ENCODE measurements around the gene PDS5B. TPM values are rescaled to one million over a fixed set of nuclear protein-coding genes. Genes with fewer than 3 reads are reported as not detected.

Gene PDS5B
- total and polyA plus RNA-seq, 4 donors, result 3.6 to 24.3 (median 12.9) TPM

DNA sequence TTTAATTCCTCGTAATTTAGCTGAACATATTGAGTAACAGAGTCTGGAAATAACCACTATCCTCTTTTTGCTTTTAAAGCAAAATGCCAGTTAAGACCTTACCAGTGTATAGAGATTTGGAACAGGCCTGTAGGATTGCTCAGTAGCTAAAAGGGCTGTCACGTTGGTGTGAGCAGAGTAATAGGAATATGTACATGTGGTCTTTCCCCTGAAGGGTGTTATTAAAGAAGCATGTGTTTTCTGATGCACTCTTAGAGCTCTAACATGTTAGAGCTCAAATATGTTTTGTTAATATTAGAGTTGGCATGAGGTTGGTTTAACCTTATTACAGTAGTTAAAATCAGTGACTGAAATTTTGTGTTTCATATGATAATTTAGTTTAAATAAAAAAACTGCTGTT, 172.9 kb downstream of the PDS5B start (continued):
- TF ChIP-seq, protein P1, sequence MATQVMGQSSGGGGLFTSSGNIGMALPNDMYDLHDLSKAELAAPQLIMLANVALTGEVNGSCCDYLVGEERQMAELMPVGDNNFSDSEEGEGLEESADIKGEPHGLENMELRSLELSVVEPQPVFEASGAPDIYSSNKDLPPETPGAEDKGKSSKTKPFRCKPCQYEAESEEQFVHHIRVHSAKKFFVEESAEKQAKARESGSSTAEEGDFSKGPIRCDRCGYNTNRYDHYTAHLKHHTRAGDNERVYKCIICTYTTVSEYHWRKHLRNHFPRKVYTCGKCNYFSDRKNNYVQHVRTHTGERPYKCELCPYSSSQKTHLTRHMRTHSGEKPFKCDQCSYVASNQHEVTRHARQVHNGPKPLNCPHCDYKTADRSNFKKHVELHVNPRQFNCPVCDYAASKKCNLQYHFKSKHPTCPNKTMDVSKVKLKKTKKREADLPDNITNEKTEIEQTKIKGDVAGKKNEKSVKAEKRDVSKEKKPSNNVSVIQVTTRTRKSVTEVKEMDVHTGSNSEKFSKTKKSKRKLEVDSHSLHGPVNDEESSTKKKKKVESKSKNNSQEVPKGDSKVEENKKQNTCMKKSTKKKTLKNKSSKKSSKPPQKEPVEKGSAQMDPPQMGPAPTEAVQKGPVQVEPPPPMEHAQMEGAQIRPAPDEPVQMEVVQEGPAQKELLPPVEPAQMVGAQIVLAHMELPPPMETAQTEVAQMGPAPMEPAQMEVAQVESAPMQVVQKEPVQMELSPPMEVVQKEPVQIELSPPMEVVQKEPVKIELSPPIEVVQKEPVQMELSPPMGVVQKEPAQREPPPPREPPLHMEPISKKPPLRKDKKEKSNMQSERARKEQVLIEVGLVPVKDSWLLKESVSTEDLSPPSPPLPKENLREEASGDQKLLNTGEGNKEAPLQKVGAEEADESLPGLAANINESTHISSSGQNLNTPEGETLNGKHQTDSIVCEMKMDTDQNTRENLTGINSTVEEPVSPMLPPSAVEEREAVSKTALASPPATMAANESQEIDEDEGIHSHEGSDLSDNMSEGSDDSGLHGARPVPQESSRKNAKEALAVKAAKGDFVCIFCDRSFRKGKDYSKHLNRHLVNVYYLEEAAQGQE (IDR thresholded peaks at IDR 0.05), result no peak

DNA sequence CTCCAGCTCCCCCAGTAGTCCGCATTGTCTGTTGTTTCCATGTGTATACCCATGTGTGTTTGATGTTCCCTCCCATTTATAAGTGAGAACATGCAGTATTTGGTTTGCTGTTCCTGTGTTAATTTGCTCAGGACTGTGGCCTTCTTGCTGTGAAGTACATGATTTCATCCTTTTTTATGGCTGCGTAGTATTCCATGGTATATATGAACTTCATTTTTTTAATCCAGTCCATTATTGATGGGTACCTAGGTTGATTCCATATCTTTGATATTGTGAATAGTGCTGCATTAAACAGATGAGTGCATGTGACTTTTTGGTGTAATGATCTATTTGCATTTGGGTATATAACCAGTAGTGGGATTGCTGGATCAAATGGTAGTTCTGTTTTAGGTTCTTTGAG, 175.2 kb downstream of the PDS5B start:
- H3K9ac ChIP-seq (ENCODE audit: low read depth in 1 of 2, low read length in 2 of 2), result no peak overlapping the region
- no peaks in the 10 kb centered on the region for H3K27me3 ChIP-seq (ENCODE audit: control insufficient read depth in 4 of 4, insufficient read depth in 4 of 4, low read length in 3 of 4)
- peaks cover 0 to 24% (median 21%) of the 10 kb centered on the region in 4 donors for H3K36me3 ChIP-seq (ENCODE audit: control insufficient read depth in 4 of 4, insufficient read depth in 3 of 4, low read depth in 1 of 4, low read length in 3 of 4)
- no peak for TF ChIP-seq RAD21 (IDR thresholded peaks at IDR 0.05)
- peaks cover 0 to 2% (median 0%) of the 10 kb centered on the region in 4 donors for H3K4me1 ChIP-seq (ENCODE audit: control insufficient read depth in 4 of 4, insufficient read depth in 4 of 4, low read length in 3 of 4)
- H3K27ac ChIP-seq (ENCODE audit: low read depth in 1 of 2, low read length in 2 of 2), result no peak overlapping the region
- no peak overlapping the region for H3K4me3 ChIP-seq (ENCODE audit: low read depth in 1 of 3, low read length in 3 of 3)
- no peaks in the 10 kb centered on the region for H3K9me3 ChIP-seq (ENCODE audit: control insufficient read depth in 4 of 4, low read length in 3 of 4)
- DNase-seq (ENCODE audit: low spot score), result no peak
- WGBS, result over 99% methylated on average over 2 of the region's 2 CpGs

DNA sequence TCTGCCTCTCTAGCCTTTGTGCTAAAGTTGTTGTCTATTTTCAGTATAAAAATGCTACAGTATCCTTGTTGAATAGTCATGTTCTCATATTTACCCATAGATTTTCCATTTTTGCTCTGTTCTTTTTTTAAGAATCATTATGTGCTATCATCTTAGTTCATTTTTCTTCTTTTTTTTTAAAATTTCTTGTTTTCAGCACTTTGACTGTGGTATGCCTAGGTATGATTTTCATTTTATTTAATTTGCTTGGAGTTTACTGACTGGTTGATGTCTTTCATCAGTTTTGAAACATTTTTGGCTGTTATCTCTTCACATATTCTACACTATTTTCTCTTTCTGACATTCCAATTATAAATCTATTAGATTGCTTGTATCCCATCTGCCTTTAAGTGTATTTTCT, 192.9 kb downstream of the PDS5B start:
- TF ChIP-seq NR2F2 (IDR thresholded peaks at IDR 0.05) (no peak), YY1 (IDR thresholded peaks at IDR 0.05) (no peak), FOXA2 (IDR thresholded peaks at IDR 0.05) (no peak), RAD21 (IDR thresholded peaks at IDR 0.05) (no peak), GABPA (IDR thresholded peaks at IDR 0.05 in 1 of 2, conservative IDR thresholded peaks at IDR 0.05 in 1 of 2) (no peak), RXRA (IDR thresholded peaks at IDR 0.05) (no peak), EGR1 (IDR thresholded peaks at IDR 0.05; ENCODE audit: low read depth in 2 of 2) (no peak), SP1 (IDR thresholded peaks at IDR 0.05) (no peak), JUND (IDR thresholded peaks at IDR 0.05) (no peak), TAF1 (conservative IDR thresholded peaks at IDR 0.05) (no peak), HNF4A (conservative IDR thresholded peaks at IDR 0.05) (no peak), HNF4G (IDR thresholded peaks at IDR 0.05) (no peak), FOXA1 (IDR thresholded peaks at IDR 0.05) (no peak)
- TF ChIP-seq, protein P2, sequence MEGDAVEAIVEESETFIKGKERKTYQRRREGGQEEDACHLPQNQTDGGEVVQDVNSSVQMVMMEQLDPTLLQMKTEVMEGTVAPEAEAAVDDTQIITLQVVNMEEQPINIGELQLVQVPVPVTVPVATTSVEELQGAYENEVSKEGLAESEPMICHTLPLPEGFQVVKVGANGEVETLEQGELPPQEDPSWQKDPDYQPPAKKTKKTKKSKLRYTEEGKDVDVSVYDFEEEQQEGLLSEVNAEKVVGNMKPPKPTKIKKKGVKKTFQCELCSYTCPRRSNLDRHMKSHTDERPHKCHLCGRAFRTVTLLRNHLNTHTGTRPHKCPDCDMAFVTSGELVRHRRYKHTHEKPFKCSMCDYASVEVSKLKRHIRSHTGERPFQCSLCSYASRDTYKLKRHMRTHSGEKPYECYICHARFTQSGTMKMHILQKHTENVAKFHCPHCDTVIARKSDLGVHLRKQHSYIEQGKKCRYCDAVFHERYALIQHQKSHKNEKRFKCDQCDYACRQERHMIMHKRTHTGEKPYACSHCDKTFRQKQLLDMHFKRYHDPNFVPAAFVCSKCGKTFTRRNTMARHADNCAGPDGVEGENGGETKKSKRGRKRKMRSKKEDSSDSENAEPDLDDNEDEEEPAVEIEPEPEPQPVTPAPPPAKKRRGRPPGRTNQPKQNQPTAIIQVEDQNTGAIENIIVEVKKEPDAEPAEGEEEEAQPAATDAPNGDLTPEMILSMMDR (IDR thresholded peaks at IDR 0.05; ENCODE audit: low read depth, low read length, missing input control), result no peak
- TF ChIP-seq, protein P1 (IDR thresholded peaks at IDR 0.05), result no peak
- TF ChIP-seq, protein P3, sequence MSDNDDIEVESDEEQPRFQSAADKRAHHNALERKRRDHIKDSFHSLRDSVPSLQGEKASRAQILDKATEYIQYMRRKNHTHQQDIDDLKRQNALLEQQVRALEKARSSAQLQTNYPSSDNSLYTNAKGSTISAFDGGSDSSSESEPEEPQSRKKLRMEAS (IDR thresholded peaks at IDR 0.05), result no peak
- TF ChIP-seq, protein P4, sequence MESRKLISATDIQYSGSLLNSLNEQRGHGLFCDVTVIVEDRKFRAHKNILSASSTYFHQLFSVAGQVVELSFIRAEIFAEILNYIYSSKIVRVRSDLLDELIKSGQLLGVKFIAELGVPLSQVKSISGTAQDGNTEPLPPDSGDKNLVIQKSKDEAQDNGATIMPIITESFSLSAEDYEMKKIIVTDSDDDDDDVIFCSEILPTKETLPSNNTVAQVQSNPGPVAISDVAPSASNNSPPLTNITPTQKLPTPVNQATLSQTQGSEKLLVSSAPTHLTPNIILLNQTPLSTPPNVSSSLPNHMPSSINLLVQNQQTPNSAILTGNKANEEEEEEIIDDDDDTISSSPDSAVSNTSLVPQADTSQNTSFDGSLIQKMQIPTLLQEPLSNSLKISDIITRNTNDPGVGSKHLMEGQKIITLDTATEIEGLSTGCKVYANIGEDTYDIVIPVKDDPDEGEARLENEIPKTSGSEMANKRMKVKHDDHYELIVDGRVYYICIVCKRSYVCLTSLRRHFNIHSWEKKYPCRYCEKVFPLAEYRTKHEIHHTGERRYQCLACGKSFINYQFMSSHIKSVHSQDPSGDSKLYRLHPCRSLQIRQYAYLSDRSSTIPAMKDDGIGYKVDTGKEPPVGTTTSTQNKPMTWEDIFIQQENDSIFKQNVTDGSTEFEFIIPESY (IDR thresholded peaks at IDR 0.05), result no peak
- TF ChIP-seq, protein P5, sequence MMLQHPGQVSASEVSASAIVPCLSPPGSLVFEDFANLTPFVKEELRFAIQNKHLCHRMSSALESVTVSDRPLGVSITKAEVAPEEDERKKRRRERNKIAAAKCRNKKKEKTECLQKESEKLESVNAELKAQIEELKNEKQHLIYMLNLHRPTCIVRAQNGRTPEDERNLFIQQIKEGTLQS (IDR thresholded peaks at IDR 0.05), result no peak
- Histone ChIP-seq H3K36me3 (ENCODE audit: control insufficient read depth in 4 of 4, insufficient read depth in 3 of 4, low read depth in 1 of 4, low read length in 3 of 4) (peaks cover 0 to 9% (median 0%) of the 10 kb centered on the region in 4 donors), H3K27me3 (ENCODE audit: control insufficient read depth in 4 of 4, insufficient read depth in 4 of 4, low read length in 3 of 4) (no peaks in the 10 kb centered on the region)

More for the DNA sequence above, 192.9 kb downstream of the PDS5B start:
- H3K9me3 ChIP-seq (ENCODE audit: control insufficient read depth in 4 of 4, low read length in 3 of 4), result no peaks in the 10 kb centered on the region
- no peak overlapping the region for H3K4me3 ChIP-seq (ENCODE audit: low read depth in 1 of 3, low read length in 3 of 3)
- no peak for DNase-seq (ENCODE audit: low spot score)
- H3K4me1 ChIP-seq (ENCODE audit: control insufficient read depth in 4 of 4, insufficient read depth in 4 of 4, low read length in 3 of 4), result no peaks in the 10 kb centered on the region
- H3K9ac ChIP-seq (ENCODE audit: low read depth in 1 of 2, low read length in 2 of 2), result no peak overlapping the region
- no peak overlapping the region for H3K27ac ChIP-seq (ENCODE audit: low read depth in 1 of 2, low read length in 2 of 2)

All from liver (tissue), 9 donors.